Liver (tissue), 9 donors: ENCODE data around the gene ESRRB. TPM values are rescaled to one million over a fixed set of nuclear protein-coding genes. Genes with fewer than 3 reads are reported as not detected.

Source experiments
- DNase-seq: peaks from one replicate; pipeline ENCODE4 v3.0.0-alpha.2; 2017; ENCODE audit warnings: low spot score
- H3K27ac ChIP-seq, 2 donors: one replicate each; pipeline ENCODE4 v1.7.0; 2013; ENCODE audit warnings: inconsistent platforms in 2 of 2, low read length in 2 of 2, control low read depth in 1 of 2, low read depth in 1 of 2, mild to moderate bottlenecking in 1 of 2
- H3K27me3 ChIP-seq, 4 donors: one replicate each; pipeline versions ENCODE4 v1.6.1 to v1.7.0; 2013; ENCODE audit warnings: low read length in 3 of 4, inconsistent platforms in 1 of 4, mild to moderate bottlenecking in 1 of 4, moderate library complexity in 1 of 4; ENCODE audit not compliant: control insufficient read depth in 4 of 4, insufficient read depth in 4 of 4
- H3K36me3 ChIP-seq, 4 donors: one replicate each; pipeline versions ENCODE4 v1.6.1 to v1.7.0; 2013; ENCODE audit warnings: low read length in 3 of 4, mild to moderate bottlenecking in 3 of 4, low read depth in 1 of 4, moderate library complexity in 1 of 4; ENCODE audit not compliant: control insufficient read depth in 4 of 4, insufficient read depth in 3 of 4
- H3K4me1 ChIP-seq, 4 donors: one replicate each; pipeline versions ENCODE4 v1.6.1 to v1.7.0; 2013; ENCODE audit warnings: low read length in 3 of 4, mild to moderate bottlenecking in 3 of 4, moderate library complexity in 1 of 4; ENCODE audit not compliant: control insufficient read depth in 4 of 4, insufficient read depth in 4 of 4
- H3K4me3 ChIP-seq, 3 donors: one replicate each; pipeline versions ENCODE4 v1.6.1 to v1.7.0; 2013; ENCODE audit warnings: low read length in 3 of 3, control low read depth in 1 of 3, low read depth in 1 of 3, mild to moderate bottlenecking in 1 of 3
- H3K9ac ChIP-seq, 2 donors: one replicate each; pipeline ENCODE4 v1.7.0; 2013; ENCODE audit warnings: low read length in 2 of 2, mild to moderate bottlenecking in 2 of 2, moderate library complexity in 2 of 2, control low read depth in 1 of 2, low read depth in 1 of 2
- H3K9me3 ChIP-seq, 4 donors: one replicate each; pipeline versions ENCODE4 v1.6.1 to v1.7.0; 2013; ENCODE audit warnings: low read length in 3 of 4; ENCODE audit not compliant: control insufficient read depth in 4 of 4
- EGR1 ChIP-seq, 2 donors: IDR thresholded peaks; 2 replicates each; pipeline ENCODE4 v1.6.1; 2016 to 2018; ENCODE audit warnings: antibody characterized with exemption in 2 of 2, low read depth in 2 of 2
- FOXA1 ChIP-seq: IDR thresholded peaks from 2 replicates; pipeline ENCODE4 v1.6.1; 2016; ENCODE audit warnings: antibody characterized with exemption
- FOXA2 ChIP-seq: IDR thresholded peaks from 2 replicates; pipeline ENCODE4 v1.6.1; 2016; ENCODE audit warnings: antibody characterized with exemption
- GABPA ChIP-seq, 2 donors: IDR thresholded peaks in 1 of 2; conservative IDR thresholded peaks in 1 of 2; 2 replicates each; pipeline ENCODE4 v1.6.1; 2016; ENCODE audit warnings: antibody characterized with exemption in 2 of 2, mild to moderate bottlenecking in 1 of 2, moderate library complexity in 1 of 2
- HNF4A ChIP-seq, 2 donors: conservative IDR thresholded peaks; 2 replicates each; pipeline ENCODE4 v1.6.1; 2016; ENCODE audit warnings: antibody characterized with exemption in 2 of 2, mild to moderate bottlenecking in 2 of 2
- HNF4G ChIP-seq: IDR thresholded peaks from 2 replicates; pipeline ENCODE4 v1.6.1; 2016; ENCODE audit warnings: antibody characterized with exemption
- JUND ChIP-seq, 2 donors: IDR thresholded peaks; 2 replicates each; pipeline ENCODE4 v1.6.1; 2016; ENCODE audit warnings: antibody characterized with exemption in 2 of 2
- NR2F2 ChIP-seq: IDR thresholded peaks from 2 replicates; pipeline ENCODE4 v1.6.1; 2016; ENCODE audit warnings: antibody characterized with exemption
- RXRA ChIP-seq, 2 donors: IDR thresholded peaks; 2 replicates each; pipeline ENCODE4 v1.6.1; 2017 to 2018; ENCODE audit warnings: antibody characterized with exemption in 2 of 2, mild to moderate bottlenecking in 1 of 2
- SP1 ChIP-seq: IDR thresholded peaks from 2 replicates; pipeline ENCODE4 v1.6.1; 2018; ENCODE audit warnings: antibody characterized with exemption, mild to moderate bottlenecking
- TAF1 ChIP-seq: conservative IDR thresholded peaks from 2 replicates; pipeline ENCODE4 v1.6.1; 2016; ENCODE audit warnings: antibody characterized with exemption, mild to moderate bottlenecking
- YY1 ChIP-seq: IDR thresholded peaks from 2 replicates; pipeline ENCODE4 v1.6.1; 2016; ENCODE audit warnings: antibody characterized with exemption, mild to moderate bottlenecking
- WGBS: extraction: QIAGEN DNeasy Blood & Tissue Kit; methylation state at CpG from one replicate; pipeline ENCODE4 v1.1.7; 2013; 5-methylcytosine and 5-hydroxymethylcytosine counted together
- polyA plus RNA-seq, 2 donors: library from polyadenylated mRNA; stranded (reverse) in 1 of 2; unstranded in 1 of 2; fragments of 200-250 nt in 1 of 2; fragments of >200 nt in 1 of 2; fragmentation: Nextera tagmentation in 1 of 2; extraction: Ambion mirVana in 1 of 2; gene quantifications; one replicate each; pipeline versions ENCODE4 v1.2.1 to v1.2.3, GENCODE V29; 2013 to 2015
- total RNA-seq, 2 donors: library from RNA; depleted of rRNA; stranded (reverse); fragments of >200 nt; gene quantifications; one replicate each; pipeline ENCODE4 v1.2.3, GENCODE V29; 2014
- TF ChIP-seq, protein P1 (sequence below): IDR thresholded peaks from 2 replicates; pipeline ENCODE4 v1.6.1; 2016; ENCODE audit warnings: antibody characterized with exemption, mild to moderate bottlenecking
- TF ChIP-seq, protein P2 (sequence below): IDR thresholded peaks from 2 replicates; pipeline ENCODE4 v1.6.1; 2016; ENCODE audit warnings: antibody characterized with exemption
- TF ChIP-seq, protein P3 (sequence below): fragments of 150-350 bp; IDR thresholded peaks from 2 replicates; pipeline ENCODE4 v1.5.1; 2017; ENCODE audit warnings: improper control_type of control experiment, low read depth, low read length; ENCODE audit not compliant: missing input control
- donor health status: healthy.
- donor health status: healthy.
- donor health status: healthy.
- donor health status: healthy.
- donor health status: healthy.

Gene ESRRB
- total and polyA plus RNA-seq, 4 donors, result 0.08 to 0.21 (median 0.11) TPM

DNA sequence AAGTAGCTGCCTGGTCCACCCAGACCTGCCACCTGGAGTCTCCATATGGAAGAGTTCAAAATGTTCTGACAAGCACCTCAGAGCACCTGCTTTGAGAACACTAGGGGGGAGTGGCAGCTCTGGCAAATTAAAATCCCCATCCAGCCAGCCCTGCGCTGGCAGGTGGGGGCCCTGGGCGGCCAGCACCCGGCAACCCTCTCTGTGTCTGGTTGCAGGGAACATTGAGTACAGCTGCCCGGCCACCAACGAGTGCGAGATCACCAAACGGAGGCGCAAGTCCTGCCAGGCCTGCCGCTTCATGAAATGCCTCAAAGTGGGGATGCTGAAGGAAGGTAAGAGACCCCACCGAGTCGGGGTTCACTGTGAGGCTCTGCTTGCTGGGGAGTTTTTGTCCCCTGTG lies 86.4 kb downstream of the ESRRB start:
- 95% methylated on average over 11 of the region's 11 CpGs for WGBS
- DNase-seq, result no peak
- no peaks in the 10 kb centered on the region for H3K9me3 ChIP-seq
- H3K4me3 ChIP-seq, result no peak overlapping the region
- TF ChIP-seq HNF4G, result no peak
- TF ChIP-seq GABPA (IDR thresholded peaks at IDR 0.05 in 1 of 2, conservative IDR thresholded peaks at IDR 0.05 in 1 of 2), result no peak
- TF ChIP-seq, protein P1, sequence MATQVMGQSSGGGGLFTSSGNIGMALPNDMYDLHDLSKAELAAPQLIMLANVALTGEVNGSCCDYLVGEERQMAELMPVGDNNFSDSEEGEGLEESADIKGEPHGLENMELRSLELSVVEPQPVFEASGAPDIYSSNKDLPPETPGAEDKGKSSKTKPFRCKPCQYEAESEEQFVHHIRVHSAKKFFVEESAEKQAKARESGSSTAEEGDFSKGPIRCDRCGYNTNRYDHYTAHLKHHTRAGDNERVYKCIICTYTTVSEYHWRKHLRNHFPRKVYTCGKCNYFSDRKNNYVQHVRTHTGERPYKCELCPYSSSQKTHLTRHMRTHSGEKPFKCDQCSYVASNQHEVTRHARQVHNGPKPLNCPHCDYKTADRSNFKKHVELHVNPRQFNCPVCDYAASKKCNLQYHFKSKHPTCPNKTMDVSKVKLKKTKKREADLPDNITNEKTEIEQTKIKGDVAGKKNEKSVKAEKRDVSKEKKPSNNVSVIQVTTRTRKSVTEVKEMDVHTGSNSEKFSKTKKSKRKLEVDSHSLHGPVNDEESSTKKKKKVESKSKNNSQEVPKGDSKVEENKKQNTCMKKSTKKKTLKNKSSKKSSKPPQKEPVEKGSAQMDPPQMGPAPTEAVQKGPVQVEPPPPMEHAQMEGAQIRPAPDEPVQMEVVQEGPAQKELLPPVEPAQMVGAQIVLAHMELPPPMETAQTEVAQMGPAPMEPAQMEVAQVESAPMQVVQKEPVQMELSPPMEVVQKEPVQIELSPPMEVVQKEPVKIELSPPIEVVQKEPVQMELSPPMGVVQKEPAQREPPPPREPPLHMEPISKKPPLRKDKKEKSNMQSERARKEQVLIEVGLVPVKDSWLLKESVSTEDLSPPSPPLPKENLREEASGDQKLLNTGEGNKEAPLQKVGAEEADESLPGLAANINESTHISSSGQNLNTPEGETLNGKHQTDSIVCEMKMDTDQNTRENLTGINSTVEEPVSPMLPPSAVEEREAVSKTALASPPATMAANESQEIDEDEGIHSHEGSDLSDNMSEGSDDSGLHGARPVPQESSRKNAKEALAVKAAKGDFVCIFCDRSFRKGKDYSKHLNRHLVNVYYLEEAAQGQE, result no peak
- no peak for TF ChIP-seq YY1
- TF ChIP-seq JUND (IDR thresholded peaks at IDR 0.05), result no peak
- no peak for TF ChIP-seq SP1
- no peak for TF ChIP-seq FOXA2
- no peak for TF ChIP-seq FOXA1
- no peak for TF ChIP-seq RXRA (IDR thresholded peaks at IDR 0.05)
- no peak for TF ChIP-seq NR2F2
- TF ChIP-seq, protein P2, sequence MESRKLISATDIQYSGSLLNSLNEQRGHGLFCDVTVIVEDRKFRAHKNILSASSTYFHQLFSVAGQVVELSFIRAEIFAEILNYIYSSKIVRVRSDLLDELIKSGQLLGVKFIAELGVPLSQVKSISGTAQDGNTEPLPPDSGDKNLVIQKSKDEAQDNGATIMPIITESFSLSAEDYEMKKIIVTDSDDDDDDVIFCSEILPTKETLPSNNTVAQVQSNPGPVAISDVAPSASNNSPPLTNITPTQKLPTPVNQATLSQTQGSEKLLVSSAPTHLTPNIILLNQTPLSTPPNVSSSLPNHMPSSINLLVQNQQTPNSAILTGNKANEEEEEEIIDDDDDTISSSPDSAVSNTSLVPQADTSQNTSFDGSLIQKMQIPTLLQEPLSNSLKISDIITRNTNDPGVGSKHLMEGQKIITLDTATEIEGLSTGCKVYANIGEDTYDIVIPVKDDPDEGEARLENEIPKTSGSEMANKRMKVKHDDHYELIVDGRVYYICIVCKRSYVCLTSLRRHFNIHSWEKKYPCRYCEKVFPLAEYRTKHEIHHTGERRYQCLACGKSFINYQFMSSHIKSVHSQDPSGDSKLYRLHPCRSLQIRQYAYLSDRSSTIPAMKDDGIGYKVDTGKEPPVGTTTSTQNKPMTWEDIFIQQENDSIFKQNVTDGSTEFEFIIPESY, result no peak
- no peak for TF ChIP-seq TAF1
- TF ChIP-seq, protein P3, sequence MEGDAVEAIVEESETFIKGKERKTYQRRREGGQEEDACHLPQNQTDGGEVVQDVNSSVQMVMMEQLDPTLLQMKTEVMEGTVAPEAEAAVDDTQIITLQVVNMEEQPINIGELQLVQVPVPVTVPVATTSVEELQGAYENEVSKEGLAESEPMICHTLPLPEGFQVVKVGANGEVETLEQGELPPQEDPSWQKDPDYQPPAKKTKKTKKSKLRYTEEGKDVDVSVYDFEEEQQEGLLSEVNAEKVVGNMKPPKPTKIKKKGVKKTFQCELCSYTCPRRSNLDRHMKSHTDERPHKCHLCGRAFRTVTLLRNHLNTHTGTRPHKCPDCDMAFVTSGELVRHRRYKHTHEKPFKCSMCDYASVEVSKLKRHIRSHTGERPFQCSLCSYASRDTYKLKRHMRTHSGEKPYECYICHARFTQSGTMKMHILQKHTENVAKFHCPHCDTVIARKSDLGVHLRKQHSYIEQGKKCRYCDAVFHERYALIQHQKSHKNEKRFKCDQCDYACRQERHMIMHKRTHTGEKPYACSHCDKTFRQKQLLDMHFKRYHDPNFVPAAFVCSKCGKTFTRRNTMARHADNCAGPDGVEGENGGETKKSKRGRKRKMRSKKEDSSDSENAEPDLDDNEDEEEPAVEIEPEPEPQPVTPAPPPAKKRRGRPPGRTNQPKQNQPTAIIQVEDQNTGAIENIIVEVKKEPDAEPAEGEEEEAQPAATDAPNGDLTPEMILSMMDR, result no peak
- TF ChIP-seq EGR1 (IDR thresholded peaks at IDR 0.05; ENCODE audit: low read depth in 2 of 2), result no peak
- no peak for TF ChIP-seq HNF4A (conservative IDR thresholded peaks at IDR 0.05)
- H3K36me3 ChIP-seq, result no peaks in the 10 kb centered on the region
- no peak overlapping the region for H3K27ac ChIP-seq
- H3K9ac ChIP-seq, result no peak overlapping the region
- H3K27me3 ChIP-seq, result no peaks in the 10 kb centered on the region
- no peaks in the 10 kb centered on the region for H3K4me1 ChIP-seq

DNA sequence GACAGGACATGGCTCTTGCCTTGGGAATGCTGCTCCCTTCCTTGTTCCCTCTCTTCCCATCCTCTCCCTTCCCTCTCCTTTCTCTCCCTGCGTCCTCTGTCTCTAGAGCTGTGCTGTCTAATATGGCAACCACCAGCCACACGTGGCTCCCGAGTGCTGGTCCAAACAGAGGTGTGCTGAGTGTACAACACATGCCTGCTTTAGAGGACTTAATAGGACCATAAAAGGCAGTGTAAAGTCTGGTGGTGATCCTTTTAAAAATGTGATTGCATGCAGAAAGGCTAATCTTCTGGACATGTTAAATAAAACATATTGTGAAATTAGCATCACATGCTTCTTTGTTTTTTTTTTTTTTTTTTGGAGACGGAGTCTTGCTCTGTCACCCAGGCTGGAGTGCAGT lies 87.2 kb downstream of the ESRRB start:
- no peaks in the 10 kb centered on the region for H3K4me1 ChIP-seq
- no peak overlapping the region for H3K9ac ChIP-seq
- WGBS, result 68% methylated on average over 4 of the region's 4 CpGs
- TF ChIP-seq HNF4G (no peak), YY1 (no peak), RXRA (IDR thresholded peaks at IDR 0.05) (no peak), SP1 (no peak), TAF1 (no peak), JUND (IDR thresholded peaks at IDR 0.05) (no peak), EGR1 (IDR thresholded peaks at IDR 0.05; ENCODE audit: low read depth in 2 of 2) (no peak)
- H3K27me3 ChIP-seq, result no peaks in the 10 kb centered on the region
- no peak overlapping the region for H3K4me3 ChIP-seq
- DNase-seq, result no peak
- no peak overlapping the region for H3K27ac ChIP-seq
- no peaks in the 10 kb centered on the region for H3K36me3 ChIP-seq
- no peaks in the 10 kb centered on the region for H3K9me3 ChIP-seq
